UCSD-AML1 (cell line): ENCODE data around the gene HSF5.
A peak's percentile ranks its signal among the peaks of the same experiment; 100 is the strongest.

Source experiments
- DNase-seq: peaks from one replicate; lab custom pipeline; 2025; ENCODE audit not compliant: unreplicated experiment; lab: John Stamatoyannopoulos, UW

HSF5 gene

DNA sequence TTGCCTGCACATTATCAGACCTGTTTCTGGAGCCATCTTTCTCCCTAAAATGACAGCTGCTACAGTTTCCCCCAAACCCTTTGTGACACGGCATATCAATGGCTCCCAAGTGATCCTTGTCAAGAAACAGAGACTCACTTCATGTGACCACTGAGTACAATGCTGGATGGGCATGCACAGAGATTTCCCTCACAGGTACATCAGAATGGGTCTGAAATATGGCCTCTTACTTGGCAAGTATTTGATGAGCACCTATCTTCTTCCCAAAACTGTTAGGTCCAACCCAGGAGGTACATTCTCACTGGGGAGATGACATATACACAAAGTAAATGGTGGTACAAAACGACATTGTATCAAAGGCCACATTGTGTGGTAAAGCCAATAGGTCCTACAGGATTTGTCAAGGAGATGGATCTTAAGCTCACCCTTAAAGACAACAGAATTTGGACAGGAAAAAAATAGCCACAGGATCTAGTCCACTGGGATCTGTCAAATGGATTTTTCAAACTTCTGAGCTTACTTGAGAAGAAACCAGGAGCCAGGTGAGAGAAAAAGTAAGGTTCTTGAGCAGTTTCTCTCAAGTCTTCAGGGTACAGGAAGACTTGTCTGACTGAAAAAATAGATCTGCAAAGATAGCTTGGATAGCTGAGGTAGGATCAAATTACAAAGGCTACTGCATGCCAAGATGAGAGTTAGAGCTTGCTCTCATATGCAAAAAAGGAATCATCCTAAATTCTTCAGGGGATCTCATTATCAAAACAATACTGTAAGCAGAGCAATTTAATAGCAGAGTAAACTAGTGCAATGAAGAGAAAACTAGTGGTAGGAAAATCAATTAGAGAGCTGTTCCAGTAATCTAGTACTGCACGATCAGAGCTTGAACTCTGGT lies 99.7 kb downstream of the HSF5 start:
- no peak for DNase-seq

DNA sequence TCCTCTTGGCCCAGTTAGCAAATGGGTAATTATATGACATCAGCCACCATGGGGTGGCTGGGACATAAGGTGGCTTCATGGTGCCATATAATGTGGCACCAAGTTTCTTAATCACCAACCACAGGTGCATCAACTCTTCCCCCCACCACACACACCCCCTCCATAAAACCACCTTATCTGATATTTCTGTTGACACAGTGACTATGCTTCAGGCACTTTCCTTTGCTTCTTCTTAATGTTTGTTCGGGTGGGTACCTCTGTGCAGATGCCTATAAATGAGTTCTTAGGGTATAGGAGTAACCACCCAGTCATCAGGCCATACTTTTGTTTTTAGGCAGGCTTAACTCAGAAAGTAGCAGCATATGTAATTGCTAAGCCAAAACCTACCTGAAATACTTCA lies 100.4 kb downstream of the HSF5 start:
- DNase-seq: no peak

DNA sequence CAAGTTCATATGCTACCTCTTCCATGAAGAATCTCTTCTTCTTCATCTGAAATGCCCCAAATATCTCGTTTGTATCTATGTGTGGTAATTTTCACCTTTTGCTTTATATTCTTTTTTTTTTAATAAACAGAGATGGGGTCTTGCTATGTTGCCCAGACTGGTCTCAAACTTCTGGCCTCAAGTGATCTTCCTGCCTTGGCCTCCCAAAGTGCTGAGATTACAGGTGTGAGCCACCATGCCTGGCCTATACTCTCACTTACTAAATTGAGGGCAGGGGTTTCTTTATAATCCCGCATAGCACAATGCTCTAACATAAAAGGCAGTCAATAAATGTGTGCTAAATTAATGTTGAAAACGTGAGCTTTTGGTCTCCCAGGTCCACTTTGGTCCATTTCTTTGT lies 101.5 kb downstream of the HSF5 start:
- no peak for DNase-seq

DNA sequence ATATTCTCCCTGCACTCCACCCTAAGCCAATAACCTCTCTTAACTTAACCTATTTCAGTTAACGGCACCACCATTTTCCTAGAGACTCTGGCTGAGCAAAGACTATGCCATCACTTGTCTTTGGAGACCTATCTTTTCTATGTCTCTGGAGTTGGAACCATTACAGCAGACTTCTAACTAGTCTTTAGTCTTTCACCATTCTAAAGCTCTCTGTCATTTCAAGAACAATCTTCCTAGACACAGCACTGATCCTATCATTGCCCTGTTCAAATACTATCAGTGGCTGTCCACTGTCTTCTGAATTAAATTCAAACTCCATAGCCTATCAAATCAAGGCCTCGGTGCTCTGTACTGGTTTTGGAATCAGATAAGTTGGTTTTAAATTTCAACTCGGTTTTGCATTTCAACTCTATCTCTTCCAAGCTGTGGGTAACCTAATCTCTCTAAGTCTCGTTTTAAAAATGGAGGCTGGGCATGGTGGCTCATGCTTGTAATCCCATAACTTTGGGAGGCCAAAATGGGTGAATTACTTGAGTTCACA lies 102.8 kb downstream of the HSF5 start:
- DNase-seq: no peak

DNA sequence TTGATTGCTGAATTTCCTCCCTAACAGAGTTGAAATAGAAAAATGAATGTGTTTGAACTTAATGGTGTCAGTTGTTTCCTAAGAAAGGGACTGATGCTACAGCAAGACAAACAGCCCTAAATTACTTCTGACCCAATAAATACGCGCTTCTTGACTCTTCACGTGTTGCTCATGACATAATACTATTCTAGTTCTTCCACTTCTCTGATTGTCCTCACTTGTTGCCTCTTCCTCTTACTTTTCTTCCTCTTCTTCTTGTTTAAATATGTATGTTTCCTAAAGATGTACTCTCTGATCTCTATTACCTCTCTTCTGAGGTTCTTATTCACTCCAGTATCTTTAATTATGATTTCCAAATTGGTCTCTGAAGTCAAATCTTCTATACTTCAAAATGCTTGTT lies 103.3 kb downstream of the HSF5 start:
- DNase-seq: no peak

DNA sequence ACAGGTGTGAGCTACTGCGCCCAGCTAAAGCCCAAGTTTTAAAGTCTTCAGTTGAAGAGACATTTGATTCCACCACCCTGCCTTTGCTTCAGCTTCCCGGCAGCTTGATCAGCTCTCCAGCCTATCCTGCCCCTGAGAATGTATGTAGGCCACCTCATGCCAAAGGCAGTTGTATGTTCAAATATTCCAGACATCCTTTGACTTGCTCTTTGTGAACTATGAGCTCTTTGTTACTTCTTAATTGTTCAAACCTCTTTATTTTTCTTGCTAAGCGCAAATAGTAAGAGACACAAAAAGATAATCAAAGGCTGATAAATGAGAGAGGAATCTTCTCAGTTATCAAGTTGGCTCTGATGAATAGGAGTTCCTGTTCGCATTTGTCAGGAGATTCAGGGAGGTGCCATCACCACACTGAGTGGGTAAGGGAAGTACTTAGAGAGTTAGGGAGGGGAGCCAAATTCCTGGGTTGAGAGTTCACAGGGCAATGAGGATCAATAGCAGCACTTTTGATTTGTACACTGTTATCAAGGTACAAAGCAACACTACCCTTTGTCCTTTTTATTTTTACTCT lies 104.2 kb downstream of the HSF5 start:
- DNase-seq: no peak

DNA sequence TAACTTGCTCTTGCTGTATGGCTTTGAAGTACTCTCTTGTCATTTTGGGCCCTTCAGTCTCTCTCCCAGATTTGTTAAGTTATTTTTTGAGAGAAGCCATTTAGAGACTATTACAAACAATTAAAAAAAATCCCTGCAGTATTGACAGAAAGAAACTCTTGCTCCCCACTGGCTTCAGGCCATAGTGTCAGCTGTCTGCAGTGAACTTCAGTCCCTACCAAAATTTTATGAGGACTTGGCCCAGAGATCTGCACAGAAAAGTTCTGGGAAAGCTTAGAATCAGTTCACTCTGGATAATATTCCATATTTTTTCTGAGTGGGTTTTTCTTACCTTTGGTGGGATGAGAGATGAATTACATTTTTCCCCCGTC lies 105.4 kb downstream of the HSF5 start:
- DNase-seq: no peak

DNA sequence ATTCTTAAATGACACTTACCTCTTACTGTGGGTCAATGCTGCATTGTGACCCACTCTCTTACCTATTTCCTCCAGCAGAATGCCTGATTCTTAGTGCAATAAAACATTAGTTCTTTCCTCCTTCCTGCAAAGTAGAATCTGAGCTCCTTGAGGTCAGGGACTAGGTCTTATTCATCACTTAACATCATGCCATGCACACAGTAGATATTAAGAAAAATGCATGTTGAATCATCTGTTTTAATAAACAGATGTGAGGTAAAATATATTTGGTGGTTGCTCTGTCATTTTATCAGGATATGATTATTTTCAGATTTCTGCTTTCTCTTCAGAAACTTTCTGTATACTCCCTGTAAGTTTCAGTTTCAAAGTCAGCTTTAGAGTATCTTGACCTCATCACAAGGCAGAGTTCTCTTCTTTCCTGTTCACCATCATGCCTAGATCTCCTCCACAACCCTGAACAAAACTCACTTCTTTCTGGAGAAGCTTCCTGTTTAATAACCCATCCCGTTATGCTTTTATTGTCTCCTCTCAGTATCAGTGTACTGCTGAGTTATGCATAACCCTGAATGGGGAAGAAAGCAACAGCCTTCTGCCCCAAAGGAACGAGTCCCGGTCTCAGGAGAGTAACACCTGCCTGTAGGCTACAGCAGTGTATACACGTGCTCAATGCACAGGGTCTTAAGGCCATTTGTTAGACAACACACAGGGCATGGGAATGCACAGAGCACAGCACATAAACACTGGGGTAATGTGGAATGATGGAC lies 105.9 kb downstream of the HSF5 start:
- DNase-seq: no peak

DNA sequence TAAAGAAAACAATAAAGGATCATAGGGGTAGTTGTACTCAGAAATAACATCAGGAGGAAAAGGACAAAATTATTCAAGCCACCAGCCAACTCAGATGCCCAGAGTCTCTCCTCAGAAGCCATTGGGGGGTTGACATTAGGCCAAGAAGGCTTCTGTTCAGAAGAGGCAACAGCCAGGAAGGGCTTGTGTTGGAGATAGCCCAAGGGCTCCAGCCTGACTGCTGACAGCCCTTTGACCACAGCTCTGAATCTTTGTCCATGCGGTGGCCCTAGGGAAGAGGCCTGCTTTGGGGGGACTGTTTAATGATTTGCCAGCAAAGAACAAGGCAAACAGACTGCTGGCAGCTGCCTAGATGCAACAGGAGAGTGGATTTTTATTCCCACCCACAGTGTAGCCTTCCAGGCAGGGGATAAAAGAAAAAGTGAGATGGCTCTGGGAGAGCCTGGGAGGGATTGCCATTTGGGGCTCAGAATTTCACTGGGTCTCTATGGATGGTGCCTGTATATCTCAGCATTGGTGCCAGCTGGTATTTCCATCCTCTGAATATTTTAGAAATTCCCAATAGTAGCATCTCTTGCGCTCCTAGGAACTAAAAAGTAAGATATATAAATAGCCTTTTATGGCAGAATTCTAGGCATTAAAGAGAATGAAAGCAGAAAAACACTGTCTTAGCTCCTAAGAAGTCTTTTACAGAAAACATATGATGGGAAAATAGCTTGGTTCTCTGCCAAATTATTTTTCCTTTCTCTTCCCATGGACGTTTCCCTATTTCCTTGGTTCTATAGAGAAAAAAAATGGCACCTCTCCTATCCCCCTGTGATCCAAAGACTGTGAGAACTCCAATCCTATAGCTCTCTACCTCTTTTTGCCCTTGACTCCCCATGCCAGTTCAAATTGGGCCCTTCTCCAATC lies 106.8 kb downstream of the HSF5 start:
- peak; percentile 16 for DNase-seq

DNA sequence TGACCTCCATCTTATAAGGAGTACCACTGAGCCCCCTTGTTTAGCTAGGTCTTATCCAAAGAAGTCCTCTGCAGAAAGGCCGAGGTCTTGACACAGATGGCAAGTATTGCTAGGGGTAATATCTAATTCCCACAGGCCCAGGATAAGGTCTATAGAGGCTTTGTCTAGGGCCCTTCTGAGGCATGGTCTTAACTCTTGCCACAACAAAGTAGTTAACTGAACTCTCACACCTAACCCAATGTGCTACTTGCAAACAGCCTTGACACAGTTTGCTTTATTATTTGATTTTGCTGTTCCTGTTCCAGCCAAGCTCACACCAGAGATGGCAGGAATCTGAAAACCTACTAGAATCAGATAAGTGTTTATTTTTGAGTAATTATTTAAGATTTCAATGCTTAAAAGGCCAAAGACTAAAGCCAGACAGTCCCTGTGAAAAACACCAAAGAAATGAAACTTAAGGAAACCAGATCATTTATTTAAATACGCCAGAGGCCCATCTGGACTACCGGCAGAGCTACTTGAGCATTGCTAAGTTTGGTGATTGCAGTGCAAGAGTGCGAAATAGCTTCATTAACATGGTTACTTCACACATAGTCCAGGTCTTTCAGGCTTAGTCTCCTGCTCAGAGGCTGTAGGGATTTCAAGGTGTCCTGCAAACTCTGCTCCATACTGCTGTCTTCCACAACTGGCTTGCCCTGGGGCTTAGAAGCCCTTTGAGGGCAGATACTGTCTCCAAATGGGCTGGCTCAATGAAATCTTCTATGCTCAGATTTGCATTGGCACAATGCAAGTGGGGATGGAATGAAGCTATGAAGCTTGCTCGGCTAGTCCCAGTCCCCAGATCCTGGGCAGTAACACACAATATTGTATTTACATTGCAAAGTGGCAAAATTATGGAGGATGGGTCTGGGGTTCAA lies 107.7 kb downstream of the HSF5 start:
- DNase-seq: no peak

DNA sequence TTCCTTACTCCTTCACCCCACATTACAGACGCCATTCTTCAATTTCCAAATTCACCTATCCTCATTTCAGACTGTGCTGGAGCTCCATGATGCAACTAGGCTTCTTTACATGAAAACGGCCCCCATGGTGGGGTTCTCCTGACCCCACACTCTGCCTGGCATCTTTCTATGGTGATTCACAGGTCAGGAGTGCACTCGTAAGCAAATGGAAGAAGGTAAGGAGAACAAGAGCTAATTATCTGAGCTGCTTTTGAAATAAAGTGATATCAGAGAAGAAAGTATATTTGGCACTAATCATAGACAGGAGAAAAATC lies 108.7 kb downstream of the HSF5 start:
- DNase-seq: no peak

DNA sequence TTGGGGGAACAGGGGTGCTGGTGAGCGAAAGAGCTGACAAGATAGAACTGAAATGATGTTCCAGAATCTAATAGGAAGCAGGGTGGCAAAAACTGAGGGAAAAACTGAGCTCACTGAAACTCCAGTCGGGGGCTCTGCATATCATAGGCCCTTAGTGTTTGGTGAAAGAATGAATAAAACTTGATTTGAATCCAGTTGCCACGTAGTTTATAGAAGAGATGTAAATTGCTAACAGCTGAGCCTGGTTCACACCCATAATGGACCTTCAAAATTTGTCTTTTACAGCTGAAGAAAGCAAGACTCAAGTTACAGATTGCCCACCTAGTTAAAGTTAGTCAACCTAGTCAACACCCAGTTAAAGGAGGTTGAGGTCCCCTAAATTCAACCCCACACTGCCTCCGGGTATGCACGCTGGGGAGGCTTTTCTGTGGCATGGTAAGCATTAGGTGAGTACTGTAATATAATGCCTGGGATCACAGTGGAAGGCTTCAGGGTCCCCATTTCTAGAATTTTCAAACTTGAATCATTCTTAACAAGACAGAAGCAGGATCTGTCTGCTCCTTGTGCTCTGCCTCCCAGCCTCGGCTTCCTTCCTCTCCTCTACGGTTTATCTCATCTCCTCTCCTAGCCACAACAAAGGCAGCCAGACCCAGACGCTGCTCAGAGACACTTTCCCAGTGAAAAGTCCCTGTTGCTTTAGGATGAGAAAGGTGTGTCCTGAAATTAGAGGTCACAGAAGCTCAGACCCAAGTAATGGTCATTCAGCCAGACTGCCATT lies 109.3 kb downstream of the HSF5 start:
- DNase-seq: peak; percentile 23

DNA sequence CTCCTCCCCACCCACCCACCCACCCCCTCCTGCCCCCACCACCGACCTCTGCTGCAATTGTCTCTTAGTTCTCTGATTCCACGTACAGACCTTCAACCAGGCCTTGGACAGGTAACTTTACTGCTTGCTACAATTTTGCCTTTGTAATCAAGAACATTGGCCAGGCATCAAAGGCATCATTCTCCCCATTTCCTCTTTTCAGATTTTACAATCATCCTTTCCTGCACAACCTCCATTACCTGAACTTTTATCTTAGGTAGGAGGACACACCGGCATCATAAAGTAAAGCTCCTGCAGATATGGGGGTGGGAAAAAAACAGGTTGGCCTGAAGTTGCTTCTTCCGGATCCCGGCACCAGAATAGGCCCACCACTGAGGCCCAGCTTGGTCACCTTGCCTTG lies 110.5 kb downstream of the HSF5 start:
- no peak for DNase-seq

DNA sequence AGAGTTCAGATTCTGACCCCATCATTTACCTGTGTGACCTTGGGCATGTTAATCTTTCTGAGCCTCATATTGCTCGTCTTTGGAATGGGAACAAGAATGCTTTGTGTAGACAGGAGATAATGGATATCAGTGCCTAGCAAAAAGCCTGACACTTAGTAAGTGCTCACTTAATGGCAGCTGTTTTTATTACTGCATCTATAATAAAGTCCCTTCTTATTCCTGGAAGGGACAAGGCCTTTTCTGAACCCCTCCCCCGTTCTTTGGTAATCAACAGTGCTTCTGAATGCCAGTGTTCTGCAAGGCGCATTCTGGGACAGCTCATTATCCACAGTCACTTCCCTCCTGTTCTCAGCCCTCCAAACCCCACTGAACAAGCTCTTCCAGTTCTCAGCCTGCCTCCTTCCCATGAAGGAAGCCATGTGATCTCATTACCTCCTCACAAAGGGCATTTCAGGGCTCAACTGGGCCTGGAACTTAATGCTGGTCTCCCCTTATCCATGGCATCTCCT lies 111.1 kb downstream of the HSF5 start:
- DNase-seq: no peak

DNA sequence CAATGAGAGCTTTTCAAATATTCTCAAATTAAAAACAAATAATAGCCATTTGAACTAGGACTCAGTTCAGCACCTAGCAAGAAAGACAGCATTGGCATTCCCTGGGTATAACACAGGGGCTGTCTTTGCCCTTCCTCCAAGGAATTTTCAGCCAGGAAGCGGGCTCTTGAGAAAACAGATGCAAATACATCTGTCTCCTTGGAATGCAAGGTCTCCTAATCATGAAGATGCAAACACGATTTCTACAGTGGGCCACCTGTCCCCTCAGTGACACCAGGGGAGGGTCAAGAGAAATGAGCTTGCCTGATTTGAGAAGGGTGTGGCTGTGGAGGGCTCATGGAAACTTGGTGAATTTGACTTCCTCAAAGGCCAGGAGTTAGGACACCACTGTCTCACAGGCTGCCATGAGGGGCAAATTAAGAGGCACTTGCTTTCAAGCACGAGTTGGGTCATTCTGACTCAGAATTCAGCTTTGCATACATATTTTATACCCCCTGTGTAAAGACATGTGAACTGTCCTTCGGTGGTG lies 111.7 kb downstream of the HSF5 start:
- no peak for DNase-seq

DNA sequence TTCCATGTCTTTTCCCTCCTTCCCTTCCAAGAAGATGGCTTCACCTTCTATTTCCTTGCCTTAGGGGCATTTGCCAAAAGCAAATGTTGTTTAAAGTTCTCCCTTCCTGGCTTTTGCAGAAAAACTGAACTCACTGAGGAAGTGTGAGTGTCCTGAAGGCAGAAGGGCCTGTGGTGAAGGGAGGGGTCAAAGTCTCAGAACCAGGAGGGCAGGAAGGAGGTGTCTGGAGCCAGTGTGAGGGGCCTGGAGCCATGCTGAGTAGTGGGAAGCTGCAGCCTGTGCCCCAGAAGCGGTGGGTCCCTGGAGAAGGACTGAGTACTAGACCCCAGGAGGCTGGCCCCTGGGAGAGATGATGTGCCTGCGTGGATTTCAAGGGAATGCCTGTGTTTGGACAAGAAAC lies 112.4 kb downstream of the HSF5 start:
- no peak for DNase-seq

DNA sequence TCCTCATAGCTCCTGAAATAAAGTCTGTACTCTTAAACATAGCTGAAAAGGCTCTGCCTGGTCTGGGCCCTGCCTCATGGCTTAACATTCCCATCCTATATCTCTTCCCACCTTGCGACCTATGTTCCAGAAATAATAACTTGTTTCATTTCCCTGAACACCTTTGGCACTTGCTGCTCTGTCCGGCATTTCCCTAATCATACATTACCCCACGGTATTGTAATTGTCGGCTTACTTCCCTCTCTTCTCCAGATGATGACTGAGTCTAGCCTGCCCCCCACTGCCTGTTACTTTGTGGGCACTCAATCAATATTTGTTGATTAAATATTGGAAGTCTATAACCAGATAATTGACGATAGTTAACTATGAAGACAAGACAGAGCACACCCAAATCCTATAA lies 113.0 kb downstream of the HSF5 start:
- DNase-seq: no peak

DNA sequence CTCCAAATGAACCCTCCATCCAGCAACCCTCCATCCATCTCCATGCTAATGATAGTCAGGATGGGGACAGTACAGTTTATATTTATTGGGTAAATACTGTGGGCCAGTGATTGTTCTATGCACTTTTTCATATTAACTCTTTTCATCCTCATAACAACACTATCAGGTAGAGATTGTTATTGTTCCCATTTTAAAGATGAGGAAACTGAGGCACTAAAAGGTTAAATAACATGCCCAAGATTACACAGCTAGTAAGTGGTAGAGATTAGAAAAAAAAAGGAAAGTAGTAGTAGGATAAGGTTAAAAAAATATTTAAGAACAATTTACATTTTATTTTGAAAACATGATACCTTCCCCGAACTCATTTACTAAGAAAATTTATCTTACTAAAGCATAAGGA lies 114.3 kb downstream of the HSF5 start:
- no peak for DNase-seq

DNA sequence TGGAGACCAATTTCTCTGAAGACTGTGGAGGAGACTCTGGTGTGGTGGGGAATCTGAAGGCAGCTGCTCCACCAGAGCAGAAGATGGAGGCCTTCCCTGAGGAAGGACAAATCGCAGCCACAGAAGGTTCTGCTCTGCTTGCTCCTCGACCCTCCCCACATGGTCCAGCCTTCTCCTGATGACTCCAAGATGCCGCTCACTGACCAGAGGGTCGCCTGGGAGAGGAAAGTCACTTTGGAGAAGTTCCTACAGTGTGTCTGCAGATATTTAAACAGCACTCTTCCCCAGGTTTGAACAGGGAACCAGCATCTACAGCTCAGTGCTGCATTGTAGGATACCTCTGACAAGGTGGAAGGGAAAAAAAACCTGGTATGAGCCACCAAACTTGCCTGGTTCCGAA lies 115.2 kb downstream of the HSF5 start:
- no peak for DNase-seq
